IPS DF 19.7 (cell line): Measurements from ENCODE around the gene DIDO1.

Experiments
- DNase-seq: peaks from one replicate; pipeline ENCODE4 v3.0.0-alpha.2; 2013; ENCODE audit warnings: low read depth, low spot score

Gene DIDO1

GRCh38 chr20:62926229-62927127 is at the start of gene DIDO1:
TSS of gene DIDO1 (minus strand) at chr20:62926505.
- DNase-seq: no peak

- DNase-seq: no peak
Measured at GRCh38 chr20:62975251-62975760, 49.0 kb upstream of the DIDO1 start.

- DNase-seq: no peak
Measured at GRCh38 chr20:62972845-62973745, 46.8 kb upstream of the DIDO1 start.

GRCh38 chr20:62971950-62972844 is 45.9 kb upstream of the DIDO1 start:
- peak; percentile 42 for DNase-seq

- no peak for DNase-seq
Measured at GRCh38 chr20:62971211-62971949, 45.1 kb upstream of the DIDO1 start.

GRCh38 chr20:62970307-62971210 is 44.3 kb upstream of the DIDO1 start:
- no peak for DNase-seq

GRCh38 chr20:62969939-62970306 is 43.6 kb upstream of the DIDO1 start:
- no peak for DNase-seq

- DNase-seq: no peak
Measured at GRCh38 chr20:62969179-62969760, 43.0 kb upstream of the DIDO1 start.

GRCh38 chr20:62968378-62969178 is 42.3 kb upstream of the DIDO1 start:
- no peak for DNase-seq

GRCh38 chr20:62967628-62968351 is 41.5 kb upstream of the DIDO1 start:
- no peak for DNase-seq

GRCh38 chr20:62967149-62967501 is 40.8 kb upstream of the DIDO1 start:
- DNase-seq: no peak

GRCh38 chr20:62966212-62967148 is 40.2 kb upstream of the DIDO1 start:
- no peak for DNase-seq

- no peak for DNase-seq
Measured at GRCh38 chr20:62965363-62965771, 39.1 kb upstream of the DIDO1 start.

GRCh38 chr20:62964700-62965099 is 38.4 kb upstream of the DIDO1 start:
- DNase-seq: no peak

- no peak for DNase-seq
Measured at GRCh38 chr20:62963614-62964397, 37.5 kb upstream of the DIDO1 start.
